MM.1S (cell line): ENCODE data around the gene TNFSF9.

Experiments used
- EZH2 ChIP-seq: fragments of 300-600 bp; sonication (generic); optimal IDR thresholded peaks from 2 replicates; pipeline ENCODE3; 2017; ENCODE audit warnings: low read depth, mild to moderate bottlenecking, antibody characterized with exemption, low read length, mixed read lengths
- EZH2phosphoT487 ChIP-seq: fragments of 300-600 bp; sonication (generic); IDR thresholded peaks from 2 replicates; pipeline ENCODE4 v1.6.1; 2018; ENCODE audit warnings: antibody characterized with exemption, low read length
- TF ChIP-seq, protein P1 (sequence below): fragments of 300-600 bp; sonication (generic); IDR thresholded peaks from 2 replicates; pipeline ENCODE4 v1.5.1; 2016; ENCODE audit warnings: antibody characterized with exemption, low read length, mixed read lengths

DNA sequence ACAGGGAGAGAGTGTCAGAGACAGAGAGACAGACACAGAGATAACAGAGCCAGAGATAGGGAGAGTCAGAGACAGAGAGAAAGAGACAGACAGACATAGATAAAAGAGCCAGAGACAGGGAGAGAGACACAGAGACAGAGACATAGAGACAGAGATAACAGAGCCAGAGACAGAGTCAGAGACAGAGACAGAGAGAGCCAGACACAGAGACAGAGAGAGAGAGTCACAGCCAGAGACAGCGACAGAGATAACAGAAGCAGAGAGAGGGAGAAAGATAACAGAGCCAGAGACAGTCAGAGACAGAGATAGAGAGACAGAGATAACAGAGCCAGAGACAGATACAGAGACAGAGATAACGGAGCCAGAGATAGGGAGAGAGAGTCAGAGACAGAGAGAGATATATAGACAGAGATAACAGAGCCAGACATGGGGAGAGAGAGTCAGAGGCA lies 865 bp upstream of the TNFSF9 start:
- no peak for TF ChIP-seq EZH2
- TF ChIP-seq, protein P1, sequence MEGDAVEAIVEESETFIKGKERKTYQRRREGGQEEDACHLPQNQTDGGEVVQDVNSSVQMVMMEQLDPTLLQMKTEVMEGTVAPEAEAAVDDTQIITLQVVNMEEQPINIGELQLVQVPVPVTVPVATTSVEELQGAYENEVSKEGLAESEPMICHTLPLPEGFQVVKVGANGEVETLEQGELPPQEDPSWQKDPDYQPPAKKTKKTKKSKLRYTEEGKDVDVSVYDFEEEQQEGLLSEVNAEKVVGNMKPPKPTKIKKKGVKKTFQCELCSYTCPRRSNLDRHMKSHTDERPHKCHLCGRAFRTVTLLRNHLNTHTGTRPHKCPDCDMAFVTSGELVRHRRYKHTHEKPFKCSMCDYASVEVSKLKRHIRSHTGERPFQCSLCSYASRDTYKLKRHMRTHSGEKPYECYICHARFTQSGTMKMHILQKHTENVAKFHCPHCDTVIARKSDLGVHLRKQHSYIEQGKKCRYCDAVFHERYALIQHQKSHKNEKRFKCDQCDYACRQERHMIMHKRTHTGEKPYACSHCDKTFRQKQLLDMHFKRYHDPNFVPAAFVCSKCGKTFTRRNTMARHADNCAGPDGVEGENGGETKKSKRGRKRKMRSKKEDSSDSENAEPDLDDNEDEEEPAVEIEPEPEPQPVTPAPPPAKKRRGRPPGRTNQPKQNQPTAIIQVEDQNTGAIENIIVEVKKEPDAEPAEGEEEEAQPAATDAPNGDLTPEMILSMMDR = no peak
- no peak for TF ChIP-seq EZH2phosphoT487
